GM12875 (cell line): ENCODE results near the gene GGCT.

Experiments used
- H3K4me3 ChIP-seq: one replicate; pipeline ENCODE4 v1.5.1; 2011; ENCODE audit warnings: low read depth, low read length, control low read depth
- TF ChIP-seq, protein P1 (sequence below): IDR thresholded peaks from 2 replicates; pipeline ENCODE4 v1.5.1; 2011; ENCODE audit warnings: low read depth, mild to moderate bottlenecking, control low read depth, inconsistent platforms, low read length, moderate library complexity, borderline replicate concordance; ENCODE audit not compliant: insufficient read depth

The GGCT gene

DNA sequence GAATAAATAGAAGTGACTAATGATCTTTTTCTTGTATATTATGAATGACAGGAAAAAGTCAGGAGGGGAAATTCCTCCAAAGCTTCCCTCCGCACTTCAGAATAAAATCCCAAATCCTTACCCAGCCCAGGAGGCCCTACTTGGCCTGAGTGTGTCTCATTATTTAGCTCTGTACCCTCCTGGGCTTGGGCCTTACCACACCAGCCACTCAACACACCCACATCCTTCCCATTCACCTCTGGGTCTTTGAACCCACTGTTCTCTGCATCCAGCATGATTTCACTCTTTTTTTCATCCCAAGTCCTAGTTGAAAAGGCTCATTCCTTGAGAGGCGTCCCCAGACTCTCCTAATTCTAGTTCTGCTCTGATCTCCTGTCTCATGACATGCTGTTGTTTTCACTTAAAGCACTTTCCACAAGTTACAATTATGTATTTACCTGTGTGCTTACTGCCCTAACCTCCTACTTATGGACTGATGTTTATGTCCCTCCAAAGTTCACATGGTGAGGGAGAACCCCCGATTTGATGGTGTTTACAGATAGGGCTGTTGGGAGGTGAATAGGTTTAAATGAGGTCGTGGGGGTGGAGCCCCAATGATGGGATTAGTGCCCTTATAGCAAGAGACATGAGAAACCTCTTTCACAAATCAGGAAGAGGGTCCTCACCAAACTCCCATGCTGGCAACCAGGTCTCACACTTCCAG, 32.4 kb downstream of the GGCT start:
- TF ChIP-seq, protein P1, sequence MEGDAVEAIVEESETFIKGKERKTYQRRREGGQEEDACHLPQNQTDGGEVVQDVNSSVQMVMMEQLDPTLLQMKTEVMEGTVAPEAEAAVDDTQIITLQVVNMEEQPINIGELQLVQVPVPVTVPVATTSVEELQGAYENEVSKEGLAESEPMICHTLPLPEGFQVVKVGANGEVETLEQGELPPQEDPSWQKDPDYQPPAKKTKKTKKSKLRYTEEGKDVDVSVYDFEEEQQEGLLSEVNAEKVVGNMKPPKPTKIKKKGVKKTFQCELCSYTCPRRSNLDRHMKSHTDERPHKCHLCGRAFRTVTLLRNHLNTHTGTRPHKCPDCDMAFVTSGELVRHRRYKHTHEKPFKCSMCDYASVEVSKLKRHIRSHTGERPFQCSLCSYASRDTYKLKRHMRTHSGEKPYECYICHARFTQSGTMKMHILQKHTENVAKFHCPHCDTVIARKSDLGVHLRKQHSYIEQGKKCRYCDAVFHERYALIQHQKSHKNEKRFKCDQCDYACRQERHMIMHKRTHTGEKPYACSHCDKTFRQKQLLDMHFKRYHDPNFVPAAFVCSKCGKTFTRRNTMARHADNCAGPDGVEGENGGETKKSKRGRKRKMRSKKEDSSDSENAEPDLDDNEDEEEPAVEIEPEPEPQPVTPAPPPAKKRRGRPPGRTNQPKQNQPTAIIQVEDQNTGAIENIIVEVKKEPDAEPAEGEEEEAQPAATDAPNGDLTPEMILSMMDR: no peak
- no peak overlapping the region for H3K4me3 ChIP-seq

GRCh38 chr7:30471205-30471604, 33.4 kb downstream of the GGCT start:
- no peak overlapping the region for H3K4me3 ChIP-seq
- TF ChIP-seq, protein P1: no peak

- H3K4me3 ChIP-seq: no peak overlapping the region
- TF ChIP-seq, protein P1: no peak
Observed at GRCh38 chr7:30470771-30471170, 33.9 kb downstream of the GGCT start.

DNA sequence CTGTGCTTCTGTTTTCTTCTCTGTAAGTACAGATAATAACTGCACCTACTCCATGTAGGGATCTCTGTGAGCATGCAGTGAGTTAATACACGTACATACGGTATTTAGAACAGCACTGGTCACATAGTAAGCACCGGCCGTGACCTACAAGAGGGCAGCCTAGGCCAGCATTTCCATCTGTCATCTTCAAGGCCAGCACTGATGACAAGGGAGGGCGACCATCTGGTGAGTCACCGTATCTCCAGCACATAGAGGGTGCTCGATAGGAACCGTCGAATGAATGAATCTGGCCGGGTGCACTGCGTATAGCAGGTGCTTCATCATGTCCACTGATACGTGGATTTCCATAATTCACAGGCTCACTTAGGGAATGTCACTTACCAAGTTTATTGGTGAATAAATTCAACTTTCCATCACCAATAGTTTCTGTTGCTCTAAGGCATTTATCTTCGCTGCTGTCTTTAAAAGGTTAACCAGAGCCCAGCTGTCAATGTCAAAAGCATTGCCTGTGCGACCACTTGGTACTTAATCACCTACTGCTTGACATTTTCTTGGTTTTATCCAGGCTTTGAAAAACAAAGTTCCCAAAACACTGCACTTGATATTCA, 34.4 kb downstream of the GGCT start:
- H3K4me3 ChIP-seq: no peak overlapping the region
- TF ChIP-seq, protein P1: no peak

GRCh38 chr7:30469303-30469702, 35.3 kb downstream of the GGCT start:
- no peak overlapping the region for H3K4me3 ChIP-seq
- TF ChIP-seq, protein P1: no peak

DNA sequence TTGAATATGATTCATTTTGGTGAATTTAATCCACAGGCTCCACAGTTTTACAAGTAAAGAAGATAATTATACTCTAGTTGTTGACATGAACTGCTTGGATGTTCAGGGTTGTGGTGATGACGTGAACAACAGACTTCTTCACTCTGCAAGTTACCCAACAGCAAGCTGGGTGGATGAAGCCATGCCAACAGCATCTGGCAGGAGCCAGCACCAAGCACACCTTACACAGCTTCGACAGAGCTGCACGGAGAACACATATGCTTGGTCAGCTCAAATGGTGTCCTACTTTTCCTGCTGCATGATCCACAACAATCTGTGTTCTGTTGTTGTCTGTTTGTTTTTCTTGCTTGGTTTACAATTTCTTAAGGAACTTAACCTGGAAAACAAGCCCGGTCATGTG, 35.8 kb downstream of the GGCT start:
- H3K4me3 ChIP-seq: no peak overlapping the region
- TF ChIP-seq, protein P1: no peak

- H3K4me3 ChIP-seq: no peak overlapping the region
- TF ChIP-seq, protein P1: no peak
Observed at GRCh38 chr7:30468041-30468440, 36.6 kb downstream of the GGCT start.
